Activated T-helper 1 cell treated with anti-CD3 and anti-CD28 coated beads, Interleukin-12 subunit alpha, Interleukin-12 subunit beta, Interleukin-2, Interleukin-4 antibody, amounts not matched to agents 30 ng/mL and 10 ng/mL and 1 ng/mL, durations not matched to agents 14 hours and 24 hours and 36 hours (primary cell): ENCODE data around the gene FBXW2. TPM values are rescaled to one million over a fixed set of nuclear protein-coding genes. Genes with fewer than 3 reads are reported as not detected.

Experiments used
- DNase-seq: peaks from one replicate; pipeline ENCODE4 v3.0.0; 2021; ENCODE audit warnings: low spot score
- H3K27ac Mint-ChIP-seq: one replicate; pipeline ENCODE4 v1.8.0; 2021; ENCODE audit warnings: mild to moderate bottlenecking, mixed read lengths
- H3K27me3 Mint-ChIP-seq: one replicate; pipeline ENCODE4 v1.8.0; 2022; ENCODE audit warnings: mild to moderate bottlenecking, moderate library complexity, mixed read lengths; ENCODE audit not compliant: insufficient read depth
- H3K36me3 Mint-ChIP-seq: one replicate; pipeline ENCODE4 v1.8.0; 2021; ENCODE audit warnings: low read depth, mixed read lengths
- H3K4me1 Mint-ChIP-seq: one replicate; pipeline ENCODE4 v1.8.0; 2021; ENCODE audit warnings: low read depth, mixed read lengths
- H3K4me3 Mint-ChIP-seq: one replicate; pipeline ENCODE4 v1.8.0; 2021; ENCODE audit warnings: mild to moderate bottlenecking, moderate library complexity, mixed read lengths
- H3K9me3 Mint-ChIP-seq: one replicate; pipeline ENCODE4 v1.8.0; 2021; ENCODE audit warnings: mixed read lengths
- intact Hi-C: fragments of 100-400 bp; cut with micrococcal nuclease; formaldehyde crosslinking; loops from one replicate; pipeline ENCODE4 v1.15.1; 2024
- total RNA-seq: library from RNA; stranded (reverse); gene quantifications from 2 replicates; pipeline ENCODE4 v1.2.3, GENCODE V29; 2022

The FBXW2 gene
- total RNA-seq, 1 donor from 2014 or later, result 82.2 TPM

DNA sequence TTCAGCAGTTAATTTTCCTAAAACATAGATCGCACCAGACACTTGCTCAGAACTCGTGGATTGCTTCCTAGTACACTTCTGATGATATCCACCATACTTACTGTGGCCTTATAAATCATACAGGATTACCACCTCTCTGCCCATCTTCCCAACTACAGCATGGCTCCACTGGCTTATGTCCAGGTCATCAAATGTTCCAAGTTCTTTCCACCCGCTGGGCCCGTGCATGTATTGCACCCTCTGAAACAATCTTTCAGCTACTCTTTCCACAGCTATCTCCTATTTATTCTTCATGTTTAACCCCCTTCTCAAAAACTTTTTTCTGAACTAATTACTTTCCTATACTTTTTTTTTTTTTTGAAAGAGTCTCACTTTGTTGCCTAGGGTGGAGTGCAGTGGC, 18.5 kb downstream of the FBXW2 start:
- intact Hi-C loops, result loop anchor here (5.0 kb wide), 1 partner anchor 68 kb away; the partner anchor contains the start of gene PSMD5
- Mint-ChIP-seq H3K9me3 (no peaks in the 10 kb centered on the region), H3K4me3 (no peak overlapping the region), H3K27ac (no peak overlapping the region), H3K4me1 (peaks cover 26% of the 10 kb centered on the region), H3K27me3 (no peaks in the 10 kb centered on the region), H3K36me3 (peaks cover 52% of the 10 kb centered on the region)
- no peak for DNase-seq

DNA sequence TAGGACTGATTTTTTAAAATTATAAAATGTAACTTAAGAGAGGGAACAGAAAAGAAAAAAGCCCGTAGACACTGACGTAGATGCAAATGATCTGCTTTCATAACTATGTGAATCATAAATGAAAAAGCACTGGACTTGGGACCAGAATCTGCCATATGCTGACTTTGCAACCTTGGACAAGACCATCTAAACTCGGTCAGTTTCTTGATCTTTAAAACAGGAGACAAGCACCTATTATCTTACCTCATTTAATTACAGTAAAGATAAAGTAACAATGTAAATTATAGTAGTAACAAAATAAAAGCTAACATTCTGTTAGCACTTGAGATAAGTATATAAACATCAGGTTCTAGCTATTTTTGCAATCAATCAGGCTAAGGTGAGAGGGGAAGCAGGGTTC, 20.0 kb downstream of the FBXW2 start:
- H3K4me1 Mint-ChIP-seq, result peaks cover 33% of the 10 kb centered on the region
- no peak overlapping the region for H3K27ac Mint-ChIP-seq
- no peak for DNase-seq
- intact Hi-C loops, result loop anchor here (5.0 kb wide), 1 partner anchor 69 kb away; the partner anchor contains the start of gene PSMD5
- no peaks in the 10 kb centered on the region for H3K27me3 Mint-ChIP-seq
- no peaks in the 10 kb centered on the region for H3K9me3 Mint-ChIP-seq
- peaks cover 51% of the 10 kb centered on the region for H3K36me3 Mint-ChIP-seq
- no peak overlapping the region for H3K4me3 Mint-ChIP-seq

DNA sequence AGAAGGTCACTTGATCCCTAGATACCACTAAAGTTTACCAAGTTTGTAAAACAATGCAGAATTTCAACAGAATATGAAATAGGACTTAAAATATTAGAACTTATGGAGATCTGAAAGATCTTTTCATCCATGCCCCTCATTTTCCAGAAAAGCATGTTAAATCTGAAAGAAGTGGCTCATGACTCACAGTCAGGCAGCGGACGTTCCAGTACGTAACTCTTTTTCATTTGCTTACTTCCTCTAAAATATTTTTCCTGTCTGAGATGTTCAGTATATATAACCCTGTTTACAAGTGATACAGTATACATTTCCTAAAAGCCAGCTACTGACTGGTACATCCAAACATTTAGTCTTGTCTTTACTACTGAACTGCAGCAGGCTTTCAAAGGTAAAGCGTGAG, 22.3 kb downstream of the FBXW2 start:
- intact Hi-C loops, result loop anchor here (5.0 kb wide), 1 partner anchor 71 kb away; the partner anchor contains the start of gene PSMD5
- H3K27me3 Mint-ChIP-seq, result no peaks in the 10 kb centered on the region
- no peak overlapping the region for H3K4me3 Mint-ChIP-seq
- no peaks in the 10 kb centered on the region for H3K9me3 Mint-ChIP-seq
- peaks cover 41% of the 10 kb centered on the region for H3K36me3 Mint-ChIP-seq
- peak overlapping the region; percentile 72 for H3K27ac Mint-ChIP-seq
- peaks cover 35% of the 10 kb centered on the region for H3K4me1 Mint-ChIP-seq
- DNase-seq, result no peak

DNA sequence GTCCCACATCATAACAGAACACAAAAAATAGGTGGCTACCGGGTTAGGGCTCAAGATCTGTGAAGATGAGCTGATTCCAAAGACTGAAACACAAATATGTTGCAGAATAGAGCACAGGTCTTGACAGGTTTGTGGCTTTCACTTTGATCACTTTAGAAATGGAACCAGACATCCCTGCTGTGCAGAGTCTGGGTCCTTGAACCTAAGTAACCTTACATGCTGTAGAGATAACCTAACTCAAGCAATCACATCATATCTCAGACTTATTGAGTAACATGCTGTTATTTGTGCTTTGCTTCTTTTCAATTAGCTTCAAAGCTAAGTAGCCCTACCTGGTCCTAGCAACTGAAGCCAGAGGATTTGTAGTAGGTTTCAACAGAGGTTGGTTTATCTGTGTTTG, 24.3 kb downstream of the FBXW2 start:
- Mint-ChIP-seq H3K27ac (peak overlapping the region; percentile 8), H3K9me3 (no peaks in the 10 kb centered on the region), H3K36me3 (peaks cover 31% of the 10 kb centered on the region)

DNA sequence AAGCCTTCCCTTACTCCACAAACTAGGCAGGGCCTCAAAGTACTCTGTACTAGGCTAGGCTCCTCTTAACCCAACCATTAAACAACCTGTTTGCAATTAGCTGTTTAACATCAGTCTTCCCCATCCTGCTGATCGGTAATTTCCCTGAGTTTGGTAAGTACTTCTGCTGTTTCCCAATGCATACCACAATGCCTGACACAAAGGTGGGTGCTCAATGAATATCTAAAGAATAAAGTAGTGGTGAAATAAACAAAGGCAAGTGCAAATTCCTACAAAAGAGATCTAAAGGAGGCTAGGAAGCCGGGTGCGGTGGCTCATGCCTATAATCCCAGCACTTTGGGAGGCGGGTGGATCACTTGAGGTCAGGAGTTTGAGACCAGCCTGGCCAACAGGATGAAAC, 25.0 kb downstream of the FBXW2 start:
- no peak for DNase-seq
- no peaks in the 10 kb centered on the region for H3K9me3 Mint-ChIP-seq
- H3K27ac Mint-ChIP-seq, result no peak overlapping the region
- peaks cover 31% of the 10 kb centered on the region for H3K36me3 Mint-ChIP-seq
- H3K27me3 Mint-ChIP-seq, result no peaks in the 10 kb centered on the region
- intact Hi-C loops, result no loop called here
- peaks cover 35% of the 10 kb centered on the region for H3K4me1 Mint-ChIP-seq
- H3K4me3 Mint-ChIP-seq, result no peak overlapping the region

More for the DNA sequence above, 24.3 kb downstream of the FBXW2 start:
- intact Hi-C loops, result no loop called here
- Mint-ChIP-seq H3K4me1 (peaks cover 35% of the 10 kb centered on the region), H3K4me3 (no peak overlapping the region), H3K27me3 (no peaks in the 10 kb centered on the region)
- DNase-seq, result no peak

DNA sequence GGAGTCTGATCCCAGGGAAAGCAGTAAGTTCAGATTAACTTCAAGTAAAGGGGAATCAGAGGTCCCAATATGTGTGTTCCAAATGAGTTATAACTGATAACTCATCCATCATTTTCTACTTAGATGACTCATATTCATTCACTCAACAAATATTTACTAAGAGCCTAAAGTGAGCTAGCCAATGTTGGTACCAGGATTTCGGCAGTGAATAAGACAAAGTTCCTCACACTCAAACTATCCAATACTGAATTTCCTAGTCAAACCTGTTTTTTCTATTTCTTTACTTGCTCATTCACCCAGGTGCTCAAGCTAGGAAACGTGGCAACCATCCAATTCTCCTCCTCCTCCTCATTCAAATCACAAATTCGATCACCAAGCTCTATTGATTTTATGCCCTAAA, 25.8 kb downstream of the FBXW2 start:
- intact Hi-C loops, result no loop called here
- no peak for DNase-seq
- Mint-ChIP-seq H3K4me3 (no peak overlapping the region), H3K4me1 (peaks cover 35% of the 10 kb centered on the region), H3K27me3 (no peaks in the 10 kb centered on the region), H3K27ac (no peak overlapping the region), H3K9me3 (no peaks in the 10 kb centered on the region), H3K36me3 (peaks cover 32% of the 10 kb centered on the region)

DNA sequence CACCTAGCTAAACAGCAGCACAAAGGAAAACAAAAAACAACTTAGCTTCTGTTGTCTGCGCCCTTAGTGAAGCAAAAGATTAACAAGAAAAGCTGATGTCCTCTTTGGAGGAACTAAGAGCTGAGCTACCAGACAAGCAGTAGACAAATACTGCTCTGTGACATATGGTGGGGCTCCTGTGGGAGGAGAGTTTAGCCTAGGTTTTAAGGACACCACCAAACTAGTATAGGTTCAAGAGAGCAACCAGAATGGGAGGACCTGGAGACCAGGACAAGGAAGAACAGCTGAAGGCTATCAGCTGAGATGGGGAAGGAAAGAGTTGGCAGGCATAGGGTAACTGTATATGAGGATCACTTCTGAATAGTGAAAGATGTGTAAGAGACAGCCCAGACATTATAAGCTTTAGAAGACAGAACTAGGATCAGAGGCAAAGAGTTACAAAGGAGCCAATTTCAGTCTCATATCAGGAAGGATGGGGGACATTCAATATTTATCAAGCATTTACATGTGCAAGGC, 27.2 kb downstream of the FBXW2 start:
- H3K36me3 Mint-ChIP-seq, result peaks cover 30% of the 10 kb centered on the region
- H3K27ac Mint-ChIP-seq, result peak overlapping the region; percentile 2
- H3K9me3 Mint-ChIP-seq, result no peaks in the 10 kb centered on the region
- no peaks in the 10 kb centered on the region for H3K27me3 Mint-ChIP-seq
- H3K4me1 Mint-ChIP-seq, result peaks cover 27% of the 10 kb centered on the region
- no peak for DNase-seq
- intact Hi-C loops, result no loop called here
- H3K4me3 Mint-ChIP-seq, result no peak overlapping the region

DNA sequence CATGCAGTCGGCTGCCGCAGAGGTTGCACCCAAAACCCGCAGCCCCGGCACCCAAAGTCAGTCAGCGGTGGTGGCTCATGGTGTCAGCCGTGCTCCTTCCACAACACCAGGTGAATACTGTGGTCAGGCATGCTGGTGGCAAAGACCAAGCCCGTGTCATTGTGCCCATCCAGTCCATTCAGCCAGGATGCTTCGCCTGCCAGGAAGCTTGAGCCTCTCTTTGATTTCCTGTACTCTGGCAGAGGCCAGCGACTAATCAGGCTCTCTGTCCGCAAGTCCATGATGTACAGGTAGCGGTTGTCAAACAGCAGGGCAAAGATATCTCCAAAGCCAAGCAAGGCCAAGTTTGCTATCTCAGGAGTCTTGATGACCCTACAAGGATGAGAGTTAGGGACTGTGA, 28.7 kb downstream of the FBXW2 start:
- Mint-ChIP-seq H3K4me1 (peaks cover 15% of the 10 kb centered on the region), H3K4me3 (no peak overlapping the region), H3K27me3 (no peaks in the 10 kb centered on the region), H3K36me3 (peaks cover 18% of the 10 kb centered on the region), H3K9me3 (no peaks in the 10 kb centered on the region), H3K27ac (no peak overlapping the region)
- no peak for DNase-seq
- intact Hi-C loops, result no loop called here

DNA sequence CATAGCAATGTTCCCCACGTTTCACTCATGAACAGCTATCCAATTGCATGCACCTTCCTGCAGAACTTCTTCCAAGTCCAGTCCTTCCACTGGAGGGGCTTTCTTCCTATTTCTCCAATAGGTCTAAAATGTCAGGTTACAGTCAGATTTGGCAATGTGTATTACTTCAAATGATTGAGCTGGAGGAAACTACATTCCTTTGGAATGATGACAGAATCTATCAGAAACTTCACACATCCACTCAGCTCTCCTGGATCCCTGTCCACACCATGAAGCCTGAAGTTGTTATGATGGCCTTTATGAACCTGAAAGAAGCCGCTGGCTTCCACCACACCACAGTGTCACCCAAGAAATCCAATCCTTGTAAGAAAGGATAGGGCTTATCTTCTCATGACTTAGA, 32.2 kb downstream of the FBXW2 start:
- no peak for DNase-seq
- H3K36me3 Mint-ChIP-seq, result peaks cover 20% of the 10 kb centered on the region
- H3K27me3 Mint-ChIP-seq, result no peaks in the 10 kb centered on the region
- peaks cover 28% of the 10 kb centered on the region for H3K4me1 Mint-ChIP-seq
- no peak overlapping the region for H3K4me3 Mint-ChIP-seq
- intact Hi-C loops, result no loop called here
- no peaks in the 10 kb centered on the region for H3K9me3 Mint-ChIP-seq
- no peak overlapping the region for H3K27ac Mint-ChIP-seq

DNA sequence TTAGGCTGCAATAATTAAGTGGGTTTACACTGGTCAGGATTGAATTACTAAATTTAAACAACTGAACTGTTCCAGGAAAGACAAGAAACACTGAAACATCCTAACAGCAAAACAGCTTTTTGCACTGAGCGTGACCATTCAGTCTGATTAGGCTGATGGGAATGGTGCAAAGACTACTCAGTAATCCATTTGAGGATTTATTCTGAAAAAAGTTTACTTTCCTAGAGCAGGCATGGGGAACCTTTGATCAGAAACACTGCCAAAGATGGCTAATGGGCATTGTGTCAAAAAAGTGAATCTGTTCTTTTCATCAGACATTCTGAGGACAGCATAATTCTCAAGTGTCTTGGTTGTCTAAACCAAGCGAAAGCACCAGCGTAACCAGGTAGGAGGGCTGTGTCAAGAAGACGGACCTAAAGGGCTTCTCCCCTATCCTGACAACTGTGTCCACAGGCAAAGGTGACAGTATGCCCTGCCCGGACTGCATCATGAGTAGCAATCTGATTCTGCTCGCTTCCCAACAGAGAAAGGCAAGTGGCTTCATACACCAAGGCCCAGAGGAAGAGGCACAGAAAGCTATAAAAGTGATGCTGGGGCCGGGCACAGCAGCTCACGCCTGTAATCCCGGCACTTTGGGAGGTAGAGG, 33.3 kb downstream of the FBXW2 start:
- Mint-ChIP-seq H3K27ac (no peak overlapping the region), H3K9me3 (no peaks in the 10 kb centered on the region), H3K27me3 (no peaks in the 10 kb centered on the region), H3K4me1 (peaks cover 30% of the 10 kb centered on the region), H3K36me3 (peaks cover 18% of the 10 kb centered on the region), H3K4me3 (no peak overlapping the region)
- intact Hi-C loops, result loop anchor here (5.0 kb wide), 2 partner anchors 107 to 137 kb away; no protein-coding TSS in a partner anchor
- DNase-seq, result no peak

DNA sequence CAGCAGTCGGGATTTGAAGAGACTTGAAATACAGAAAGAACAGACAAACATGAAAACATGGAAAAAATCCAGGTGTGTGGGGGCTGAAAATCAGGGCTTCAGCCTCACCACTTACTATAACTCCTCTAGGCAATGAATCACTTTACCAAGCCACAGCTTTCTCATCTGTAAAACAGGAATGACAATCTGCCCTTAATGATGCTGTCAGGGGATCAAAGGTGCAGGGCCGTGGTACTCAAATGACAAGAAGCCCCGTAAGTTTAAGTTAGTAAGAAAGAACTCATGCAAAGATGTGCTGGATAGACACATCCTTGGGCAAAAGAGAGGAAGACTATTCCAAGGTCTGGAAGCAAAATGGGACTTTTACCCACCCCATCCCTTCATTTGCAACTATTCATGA, 34.7 kb downstream of the FBXW2 start:
- peak overlapping the region; percentile 14 for H3K27ac Mint-ChIP-seq
- no peak overlapping the region for H3K4me3 Mint-ChIP-seq
- peaks cover 30% of the 10 kb centered on the region for H3K4me1 Mint-ChIP-seq
- H3K9me3 Mint-ChIP-seq, result no peaks in the 10 kb centered on the region
- intact Hi-C loops, result loop anchor here (5.0 kb wide), 2 partner anchors 109 to 139 kb away; no protein-coding TSS in a partner anchor
- H3K27me3 Mint-ChIP-seq, result no peaks in the 10 kb centered on the region
- H3K36me3 Mint-ChIP-seq, result peaks cover 18% of the 10 kb centered on the region
- DNase-seq, result no peak

DNA sequence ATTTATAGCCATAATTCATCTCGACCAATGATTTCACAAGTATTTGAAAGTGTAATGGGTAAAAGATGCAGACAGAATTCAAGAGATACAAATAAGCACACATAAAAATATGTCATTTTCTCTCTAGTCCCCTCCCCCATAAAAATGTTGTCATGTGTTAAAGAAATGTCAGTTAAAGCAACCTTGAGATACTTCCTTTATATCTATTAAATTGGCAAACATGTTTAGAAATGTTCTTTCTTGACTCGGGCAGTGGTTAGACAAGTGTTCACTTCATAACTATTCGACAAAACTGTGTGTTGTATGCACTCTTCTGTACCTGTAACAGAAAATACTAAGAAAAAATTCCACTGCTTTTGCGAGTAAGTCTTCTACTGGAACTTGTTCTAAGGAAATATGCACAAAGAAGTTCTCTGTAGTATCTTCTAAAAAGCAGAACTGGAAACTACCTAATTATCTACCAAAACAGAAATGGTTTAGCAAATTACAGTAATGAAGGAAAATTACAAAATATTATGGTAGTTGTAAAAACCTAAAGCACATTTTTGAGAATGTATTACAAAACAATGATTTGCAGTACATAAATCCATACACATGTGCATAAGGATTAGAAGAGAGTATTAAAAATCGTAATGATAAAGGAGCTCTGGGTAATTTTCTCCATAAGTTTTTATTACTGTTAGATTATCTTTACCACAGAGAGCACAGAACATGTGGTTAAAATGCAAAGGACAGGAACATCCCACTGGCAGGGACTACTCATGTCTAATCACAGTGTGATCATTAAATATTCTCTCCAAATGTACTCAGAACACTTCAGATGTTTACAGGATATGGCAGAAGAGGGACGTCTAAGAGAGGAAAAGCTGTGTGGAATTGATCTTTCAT, 35.9 kb downstream of the FBXW2 start:
- no peak for DNase-seq
- peaks cover 14% of the 10 kb centered on the region for H3K36me3 Mint-ChIP-seq
- no peak overlapping the region for H3K27ac Mint-ChIP-seq
- intact Hi-C loops, result loop anchor here (2.0 to 5.0 kb wide), 4 partner anchors 36 to 140 kb away; partner anchors contain the start of gene FBXW2
- H3K4me1 Mint-ChIP-seq, result peaks cover 30% of the 10 kb centered on the region
- H3K27me3 Mint-ChIP-seq, result no peaks in the 10 kb centered on the region
- H3K4me3 Mint-ChIP-seq, result no peak overlapping the region
- H3K9me3 Mint-ChIP-seq, result no peaks in the 10 kb centered on the region

DNA sequence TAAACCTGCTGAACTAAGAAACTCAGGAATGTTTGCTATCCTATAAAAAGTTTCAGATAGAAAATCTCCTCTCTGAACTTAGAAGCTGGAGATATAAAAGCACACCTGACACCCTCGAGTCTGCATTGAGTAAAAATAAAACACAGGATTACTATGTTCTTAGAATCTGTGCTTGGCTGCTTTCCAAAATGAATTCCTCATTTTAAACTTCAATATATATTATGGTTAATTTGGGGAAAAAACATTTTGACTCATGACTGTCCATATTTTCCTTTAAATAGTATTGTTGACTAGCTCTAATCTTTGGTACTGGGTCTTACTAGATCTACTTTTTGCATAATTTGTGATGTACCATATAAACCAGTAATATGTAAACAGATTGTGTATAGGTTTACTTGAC, 36.7 kb downstream of the FBXW2 start:
- Mint-ChIP-seq H3K27me3 (no peaks in the 10 kb centered on the region), H3K9me3 (no peaks in the 10 kb centered on the region), H3K27ac (no peak overlapping the region), H3K4me1 (peaks cover 30% of the 10 kb centered on the region), H3K4me3 (no peak overlapping the region), H3K36me3 (peaks cover 11% of the 10 kb centered on the region)
- intact Hi-C loops, result loop anchor here (1.0 to 5.0 kb wide), 6 partner anchors 36 to 304 kb away; partner anchors contain the start of gene FBXW2
- no peak for DNase-seq
